Sigmoid colon (tissue), 7 donors: ENCODE results near the gene MORC2. TPM values are rescaled to one million over a fixed set of nuclear protein-coding genes. Genes with fewer than 3 reads are reported as not detected.
A peak's percentile ranks its signal among the peaks of the same experiment; 100 is the strongest.

ENCODE experiments used
- DNase-seq: peaks from one replicate; pipeline ENCODE4 v3.0.0-alpha.2; 2019
- H3K27ac ChIP-seq, 4 donors: fragments of 200-600 bp; sonication (generic); one replicate each; pipeline ENCODE4 v1.5.1; 2016 to 2019; ENCODE audit warnings: mild to moderate bottlenecking in 1 of 4
- H3K27me3 ChIP-seq, 3 donors: fragments of 200-600 bp; sonication (generic); one replicate each; pipeline ENCODE4 v1.5.1; 2019; ENCODE audit warnings: mild to moderate bottlenecking in 1 of 3
- H3K36me3 ChIP-seq, 4 donors: fragments of 200-600 bp; sonication (generic); one replicate each; pipeline ENCODE4 v1.5.1; 2016 to 2019
- H3K4me1 ChIP-seq, 4 donors: fragments of 200-600 bp; sonication (generic); one replicate each; pipeline ENCODE4 v1.5.1; 2017 to 2019
- H3K4me3 ChIP-seq, 4 donors: fragments of 200-600 bp; sonication (generic); one replicate each; pipeline ENCODE4 v1.5.1; 2017 to 2019; ENCODE audit warnings: mild to moderate bottlenecking in 2 of 4, moderate library complexity in 1 of 4
- H3K9me3 ChIP-seq, 4 donors: fragments of 200-600 bp in 3 of 4; sonication (generic) in 3 of 4; one replicate each; pipeline versions ENCODE4 v1.5.1 to v1.6.1; 2013 to 2019
- CTCF ChIP-seq, 4 experiments: fragments of 450-650 bp in 3 of 4; fragments of 200-600 bp in 1 of 4; IDR thresholded peaks; one replicate each; pipeline ENCODE4 v1.5.1; 2016 to 2019; ENCODE audit warnings: antibody characterized with exemption in 4 of 4, mild to moderate bottlenecking in 3 of 4, moderate library complexity in 2 of 4
- EP300 ChIP-seq, 4 donors: sonication (generic); formaldehyde crosslinking; IDR thresholded peaks; one replicate each; pipeline ENCODE4 v1.6.1; 2017; ENCODE audit warnings: antibody characterized with exemption in 4 of 4
- POLR2A ChIP-seq, 2 donors: fragments of 450-650 bp; IDR thresholded peaks; one replicate each; pipeline ENCODE4 v1.6.1; 2016; ENCODE audit warnings: antibody characterized with exemption in 2 of 2, mild to moderate bottlenecking in 2 of 2, moderate library complexity in 2 of 2
- POLR2AphosphoS5 ChIP-seq, 4 donors: sonication (generic); formaldehyde crosslinking; IDR thresholded peaks; one replicate each; pipeline ENCODE4 v1.6.1; 2017; ENCODE audit warnings: antibody characterized with exemption in 4 of 4
- WGBS, 2 donors: extraction: QIAGEN DNeasy Blood & Tissue Kit; methylation state at CpG; one replicate each; pipeline ENCODE4 v1.1.7; 2013; 5-methylcytosine and 5-hydroxymethylcytosine counted together
- intact Hi-C: fragments of 100-400 bp; cut with DNase I; formaldehyde crosslinking; loops from one replicate; pipeline ENCODE4 v1.15.1; 2023
- polyA plus RNA-seq, 3 donors: library from polyadenylated mRNA; stranded (reverse); fragments of 200-250 nt; gene quantifications; one replicate each; pipeline ENCODE4 v1.2.3, GENCODE V29; 2013
- total RNA-seq, 4 donors: library from RNA; depleted of rRNA; stranded (reverse); fragments of >200 nt; gene quantifications; one replicate each; pipeline ENCODE4 v1.1.0, GENCODE V29; 2016
- donor health status: healthy with polysubstance abuse.
- donor health status: Bipolar disorder and iron deficiency.
- donor health status: healthy.

MORC2 gene
- total and polyA plus RNA-seq, 7 donors: 4.6 to 42.1 (median 15.0) TPM

DNA sequence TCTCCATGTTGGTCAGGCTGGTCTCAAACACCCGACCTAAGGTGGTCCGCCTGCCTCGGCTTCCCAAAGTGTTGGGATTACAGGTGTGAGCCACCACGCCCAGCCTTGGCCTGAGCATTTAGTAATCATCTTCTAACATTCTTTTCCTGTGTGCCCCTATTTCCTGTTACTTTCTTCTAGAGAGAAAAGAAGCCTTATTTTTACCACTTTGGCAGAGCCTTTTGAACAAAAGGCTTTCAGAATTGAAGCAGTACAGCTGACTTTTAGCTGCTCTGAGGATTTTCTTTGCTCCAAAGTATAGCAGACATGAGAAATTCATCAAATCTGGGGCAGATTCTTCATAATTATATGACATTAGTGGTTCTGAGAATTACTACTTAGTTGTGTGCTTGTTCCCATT, 13.4 kb downstream of the MORC2 start:
- peaks cover 0 to 8% (median 2%) of the 10 kb centered on the region in 4 donors for H3K4me1 ChIP-seq
- intact Hi-C loops: no loop called here
- H3K4me3 ChIP-seq: no peak overlapping the region
- WGBS, 2 donors: 82 to 93% methylated on average over 4 of the region's 4 CpGs
- no peaks in the 10 kb centered on the region for H3K27me3 ChIP-seq
- TF ChIP-seq POLR2A (IDR thresholded peaks at IDR 0.05) (no peak), EP300 (IDR thresholded peaks at IDR 0.05) (no peak), CTCF (IDR thresholded peaks at IDR 0.05) (no peak), POLR2AphosphoS5 (IDR thresholded peaks at IDR 0.05) (no peak)
- H3K9me3 ChIP-seq: no peaks in the 10 kb centered on the region
- DNase-seq: no peak
- peaks cover 3 to 44% (median 6%) of the 10 kb centered on the region in 4 donors for H3K36me3 ChIP-seq
- no peak overlapping the region for H3K27ac ChIP-seq

DNA sequence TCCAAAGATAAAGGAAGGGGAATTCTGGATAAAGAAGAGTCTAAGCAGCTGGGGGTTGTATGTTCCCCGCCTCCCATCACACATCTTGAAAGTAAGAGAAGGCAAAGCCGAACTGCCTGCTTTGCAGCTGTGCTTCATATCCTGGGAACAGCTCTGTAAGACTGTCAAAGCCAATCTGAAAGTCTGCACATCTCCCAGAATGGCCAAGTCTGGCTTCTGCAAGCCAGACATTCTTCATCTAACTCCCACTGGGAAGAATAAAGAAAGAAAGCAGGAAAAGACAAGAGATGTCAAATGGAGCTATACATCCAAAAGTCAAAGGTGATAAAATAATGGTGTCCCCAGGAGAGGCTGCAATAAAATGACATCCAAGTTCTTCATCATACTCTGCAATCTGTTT, 15.4 kb downstream of the MORC2 start:
- no peaks in the 10 kb centered on the region for H3K9me3 ChIP-seq
- H3K27ac ChIP-seq: no peak overlapping the region
- 93 to 97% methylated on average over 2 of the region's 2 CpGs for WGBS, 2 donors
- no peaks in the 10 kb centered on the region for H3K27me3 ChIP-seq
- TF ChIP-seq POLR2A (IDR thresholded peaks at IDR 0.05) (no peak), CTCF (IDR thresholded peaks at IDR 0.05) (no peak), POLR2AphosphoS5 (IDR thresholded peaks at IDR 0.05) (no peak), EP300 (IDR thresholded peaks at IDR 0.05) (no peak)
- peaks cover 17 to 63% (median 19%) of the 10 kb centered on the region in 4 donors for H3K36me3 ChIP-seq
- DNase-seq: no peak
- H3K4me1 ChIP-seq: peaks cover 0 to 15% (median 8%) of the 10 kb centered on the region in 4 donors
- intact Hi-C loops: no loop called here
- H3K4me3 ChIP-seq: no peak overlapping the region

GRCh38 chr22:30949934-30950660, 18.5 kb downstream of the MORC2 start:
- H3K27me3 ChIP-seq: no peaks in the 10 kb centered on the region
- intact Hi-C loops: loop anchor here (2.0 to 5.0 kb wide), 2 partner anchors 17 to 87 kb away; no protein-coding TSS in a partner anchor
- DNase-seq: no peak
- 83 to 86% methylated on average over 7 of the region's 7 CpGs for WGBS, 2 donors
- no peak overlapping the region for H3K4me3 ChIP-seq
- peaks cover 0 to 26% (median 22%) of the 10 kb centered on the region in 4 donors for H3K4me1 ChIP-seq
- H3K9me3 ChIP-seq: no peaks in the 10 kb centered on the region
- peaks cover 19 to 71% (median 32%) of the 10 kb centered on the region in 4 donors for H3K36me3 ChIP-seq
- no peak for TF ChIP-seq CTCF (IDR thresholded peaks at IDR 0.05)
- TF ChIP-seq POLR2AphosphoS5 (IDR thresholded peaks at IDR 0.05): no peak
- TF ChIP-seq POLR2A (IDR thresholded peaks at IDR 0.05): no peak
- TF ChIP-seq EP300 (IDR thresholded peaks at IDR 0.05): no peak
- no peak overlapping the region for H3K27ac ChIP-seq

GRCh38 chr22:30948930-30949342, 19.6 kb downstream of the MORC2 start:
- DNase-seq: no peak
- Histone ChIP-seq H3K4me3 (no peak overlapping the region), H3K4me1 (peaks cover 0 to 26% (median 22%) of the 10 kb centered on the region in 4 donors), H3K27me3 (no peaks in the 10 kb centered on the region), H3K9me3 (no peaks in the 10 kb centered on the region), H3K27ac (peak overlapping the region in 2 of 4 donors; percentile 66 to 74), H3K36me3 (peaks cover 19 to 74% (median 37%) of the 10 kb centered on the region in 4 donors)
- TF ChIP-seq POLR2A (IDR thresholded peaks at IDR 0.05) (no peak), CTCF (IDR thresholded peaks at IDR 0.05) (no peak), EP300 (IDR thresholded peaks at IDR 0.05) (no peak), POLR2AphosphoS5 (IDR thresholded peaks at IDR 0.05) (no peak)
- 69 to 84% methylated on average over 3 of the region's 3 CpGs for WGBS, 2 donors
- intact Hi-C loops: loop anchor here (2.0 to 5.0 kb wide), 2 partner anchors 18 to 88 kb away; no protein-coding TSS in a partner anchor
